ENCODE measurements around the gene OSBPL7.

OSBPL7 gene

GRCh38 chr17:47846716-47847340 is 25.2 kb upstream of the OSBPL7 start:
- no peak for DNase-seq

- DNase-seq, result no peak
Measured at GRCh38 chr17:47845716-47846075, 24.1 kb upstream of the OSBPL7 start.

- no peak for DNase-seq
Measured at GRCh38 chr17:47844814-47845715, 23.5 kb upstream of the OSBPL7 start.

- no peak for DNase-seq
Measured at GRCh38 chr17:47844227-47844626, 22.6 kb upstream of the OSBPL7 start.

- DNase-seq, result no peak
Measured at GRCh38 chr17:47843391-47843730, 21.8 kb upstream of the OSBPL7 start.

GRCh38 chr17:47841488-47842291 is 20.1 kb upstream of the OSBPL7 start:
- no peak for DNase-seq

- peak; percentile 85 for DNase-seq
Measured at GRCh38 chr17:47840742-47841487, 19.3 kb upstream of the OSBPL7 start, which contains the start of gene SCRN2. Gene SCRN2, minus strand, starts transcription at chr17:47841273. Its CDS starts 430 bp downstream, at chr17:47840843.

- DNase-seq, result no peak
Measured at GRCh38 chr17:47840001-47840741, 18.6 kb upstream of the OSBPL7 start.

GRCh38 chr17:47839071-47839470 is 17.5 kb upstream of the OSBPL7 start:
- DNase-seq, result no peak

- no peak for DNase-seq
Measured at GRCh38 chr17:47838636-47839035, 17.0 kb upstream of the OSBPL7 start.

- DNase-seq, result no peak
Measured at GRCh38 chr17:47837401-47838039, 15.9 kb upstream of the OSBPL7 start.

GRCh38 chr17:47836601-47837000 is 15.0 kb upstream of the OSBPL7 start:
- DNase-seq, result no peak

- no peak for DNase-seq
Measured at GRCh38 chr17:47834756-47835155, 13.2 kb upstream of the OSBPL7 start.

- DNase-seq, result no peak
Measured at GRCh38 chr17:47831934-47832327, 10.3 kb upstream of the OSBPL7 start.

GRCh38 chr17:47831003-47831933 is 9.7 kb upstream of the OSBPL7 start, which contains the start of the genes LRRC46 and MRPL10:
Gene LRRC46, plus strand, starts transcription at chr17:47831670. Its CDS starts 320 bp downstream, at chr17:47831990.
Gene MRPL10, minus strand, starts transcription at chr17:47831541. Its CDS starts 30 bp downstream, at chr17:47831511.
- peak; percentile 91 for DNase-seq

GRCh38 chr17:47830396-47831002 is 8.9 kb upstream of the OSBPL7 start:
- DNase-seq, result no peak

GRCh38 chr17:47829870-47830269 is 8.3 kb upstream of the OSBPL7 start:
- DNase-seq, result peak; percentile 66

GRCh38 chr17:47823519-47823918 is 1.9 kb upstream of the OSBPL7 start:
- DNase-seq, result no peak

- DNase-seq, result no peak
Measured at GRCh38 chr17:47822785-47823184, 1.2 kb upstream of the OSBPL7 start.

- DNase-seq, result no peak
Measured at GRCh38 chr17:47821031-47821423, 567 bp downstream of the OSBPL7 start.
